HG03095 (cell line): ENCODE data around the gene LAMA5.

Source experiments
- ATAC-seq: cut with Tn5 transposase; IDR thresholded peaks from one replicate; pipeline ENCODE4 v1.9.1; 2021; ENCODE audit warnings: moderate library complexity; ENCODE audit not compliant: unreplicated experiment

Gene LAMA5

DNA sequence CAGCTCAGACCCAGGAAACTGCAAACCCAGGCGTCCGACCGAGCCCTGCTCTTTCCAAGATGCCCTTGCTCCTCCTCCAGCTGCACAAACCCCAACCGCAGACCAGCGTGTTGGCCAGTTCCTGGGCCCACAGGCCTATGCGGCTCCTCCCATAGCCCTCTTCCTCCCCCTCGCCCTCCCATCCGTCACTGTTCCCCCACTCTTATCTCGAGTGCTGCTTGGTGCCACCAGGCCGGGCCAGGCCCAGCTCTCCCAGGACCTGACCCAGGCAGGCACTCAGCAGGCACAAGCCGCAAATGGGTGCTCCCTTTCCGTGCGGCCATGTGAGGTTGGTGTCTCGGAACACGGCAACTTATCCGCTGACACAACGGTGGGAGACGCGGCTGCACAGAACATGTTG is 35.8 kb downstream of the LAMA5 start:
- no peak for ATAC-seq

- ATAC-seq: no peak
Measured at GRCh38 chr20:62330576-62331317, 36.4 kb downstream of the LAMA5 start.

GRCh38 chr20:62329389-62330377 is 37.4 kb downstream of the LAMA5 start:
- no peak for ATAC-seq

DNA sequence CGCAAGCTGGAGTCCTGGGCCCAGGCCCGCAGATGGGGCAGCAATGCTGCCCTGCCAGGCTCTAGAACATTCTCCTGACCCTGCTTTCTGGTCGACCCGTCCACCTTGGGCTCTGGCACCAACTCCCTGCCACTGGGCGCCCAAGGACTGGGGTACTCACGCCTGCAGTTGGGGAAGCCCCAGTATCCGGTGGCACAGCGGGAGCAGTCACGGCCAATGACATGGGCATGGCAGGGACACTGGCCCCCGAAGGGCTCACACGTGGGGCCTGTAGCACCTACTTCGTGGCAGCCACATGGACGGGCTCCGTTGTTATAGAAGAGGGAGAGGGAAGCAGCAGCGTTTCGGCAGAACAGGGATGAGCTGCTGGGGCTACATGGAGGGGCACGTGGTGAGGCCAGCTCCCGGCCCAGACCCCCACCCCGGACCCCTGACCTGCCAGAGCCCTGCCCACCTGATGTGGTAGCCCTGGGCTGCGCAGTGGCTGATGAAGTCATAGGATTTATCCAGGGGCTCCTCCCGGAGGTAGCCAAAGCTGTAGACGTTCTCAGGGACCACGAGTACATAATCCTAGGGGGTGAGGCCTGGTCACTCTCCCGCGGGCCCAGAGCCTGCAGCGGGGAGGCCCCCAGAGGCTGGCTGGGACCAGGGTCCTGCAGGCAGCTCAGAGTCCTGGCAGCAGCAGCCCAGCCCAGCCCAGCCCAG is 38.3 kb downstream of the LAMA5 start:
- ATAC-seq: no peak

GRCh38 chr20:62327726-62328495 is 39.2 kb downstream of the LAMA5 start:
- ATAC-seq: no peak

DNA sequence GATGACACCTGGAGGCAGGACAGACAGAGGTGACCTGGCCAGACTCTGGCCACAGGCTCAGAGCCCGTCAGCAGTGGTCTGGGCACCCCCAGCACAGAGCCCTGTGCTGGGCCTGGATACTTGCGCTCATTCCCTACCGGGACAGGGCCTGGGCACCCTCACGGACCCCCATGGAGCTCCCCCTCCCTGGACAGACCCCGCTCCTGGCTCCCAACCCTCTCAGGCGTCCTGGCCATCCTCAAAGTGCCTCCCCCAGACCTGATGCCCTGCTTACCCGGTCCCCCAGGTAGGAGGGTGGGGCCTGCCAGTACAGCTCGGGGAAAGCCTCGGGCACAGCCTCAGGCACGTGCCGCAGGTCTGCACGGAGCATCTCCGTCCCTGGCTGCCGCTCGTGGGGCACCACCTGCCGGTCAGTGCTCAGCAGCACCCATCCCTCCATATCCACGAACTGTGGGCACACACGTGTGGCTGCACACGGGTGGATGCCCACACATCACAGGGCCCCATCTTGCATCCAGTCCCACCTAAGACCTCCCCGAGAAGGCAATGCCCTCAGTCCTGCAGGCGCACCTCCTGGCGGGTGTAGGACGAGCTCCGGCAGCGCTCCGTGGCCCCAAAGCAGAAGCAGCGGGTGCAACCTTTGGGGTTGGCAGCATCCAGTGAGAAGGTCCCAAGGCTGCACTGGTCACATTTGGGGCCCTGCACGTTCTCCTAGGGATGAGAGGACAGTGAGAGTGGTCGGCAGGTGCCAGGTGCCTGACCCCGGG is 40.0 kb downstream of the LAMA5 start:
- no peak for ATAC-seq

DNA sequence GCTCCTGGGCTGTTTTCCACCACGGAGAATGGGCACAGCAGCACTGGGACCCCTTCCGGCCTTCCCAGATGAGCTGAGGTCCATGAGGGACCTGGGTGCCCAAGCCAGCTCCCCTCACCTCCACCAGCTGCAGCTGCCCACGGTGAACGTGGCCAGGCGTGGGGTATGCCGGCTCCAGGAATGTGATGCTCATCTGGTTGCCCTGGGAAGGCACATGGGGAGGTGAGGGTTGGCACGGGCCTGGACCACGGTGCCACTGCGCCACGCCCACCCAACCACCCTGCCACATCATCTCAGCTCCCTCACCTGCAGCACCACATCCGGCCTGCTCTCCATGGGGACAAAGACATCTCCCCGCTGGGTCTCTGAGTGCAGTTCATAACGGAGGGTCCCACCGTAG is 40.6 kb downstream of the LAMA5 start:
- no peak for ATAC-seq

DNA sequence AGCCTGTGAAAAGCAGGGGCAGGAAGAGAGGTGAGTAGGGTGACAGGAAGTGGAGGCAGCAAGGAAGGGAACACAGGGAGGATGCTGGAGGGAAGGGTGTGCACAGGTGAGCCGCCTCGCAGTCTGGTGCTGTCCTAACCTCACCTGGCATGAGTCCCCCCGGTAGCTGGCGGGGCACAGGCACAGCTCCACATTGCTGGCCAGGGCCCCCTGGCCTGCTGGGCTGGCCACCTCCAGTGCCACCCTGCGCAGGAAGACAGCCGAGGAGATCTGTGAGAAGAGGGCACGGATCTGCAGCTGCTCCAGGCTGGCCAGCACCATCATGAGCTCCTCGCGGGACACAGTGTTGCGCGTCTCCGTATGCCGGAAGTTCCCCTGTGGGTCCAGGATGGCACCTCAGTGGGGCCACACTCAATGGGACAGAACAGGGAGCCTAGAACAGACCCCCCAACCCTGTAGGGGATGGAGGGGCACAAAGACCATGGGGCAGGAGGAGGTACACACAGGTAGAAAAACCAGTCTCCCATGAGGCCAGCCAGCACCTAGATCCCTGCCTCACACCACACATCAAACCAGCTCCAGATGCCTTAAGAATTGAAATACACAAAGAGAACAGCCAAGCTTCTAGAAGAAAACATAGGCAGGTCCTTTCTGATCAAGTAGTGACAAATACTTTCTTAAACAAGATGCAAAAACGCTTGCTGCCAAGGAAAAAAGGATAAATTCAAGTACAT is 41.8 kb downstream of the LAMA5 start:
- no peak for ATAC-seq

GRCh38 chr20:62323980-62324906 is 42.9 kb downstream of the LAMA5 start:
- ATAC-seq: no peak

- no peak for ATAC-seq
Measured at GRCh38 chr20:62323146-62323979, 43.7 kb downstream of the LAMA5 start.

GRCh38 chr20:62322492-62323041 is 44.5 kb downstream of the LAMA5 start:
- ATAC-seq: no peak

GRCh38 chr20:62321975-62322374 is 45.1 kb downstream of the LAMA5 start:
- ATAC-seq: no peak

GRCh38 chr20:62321521-62321948 is 45.6 kb downstream of the LAMA5 start:
- no peak for ATAC-seq

GRCh38 chr20:62320581-62321354 is 46.3 kb downstream of the LAMA5 start:
- ATAC-seq: no peak

- no peak for ATAC-seq
Measured at GRCh38 chr20:62319346-62319909, 47.7 kb downstream of the LAMA5 start.
